ENCODE data around the gene CLCN3. TPM values are rescaled to one million over a fixed set of nuclear protein-coding genes. Genes with fewer than 3 reads are reported as not detected.
"Not testable (repeated sequence)": the region's sequence is repeated elsewhere in the genome, so short reads cannot be mapped to it uniquely, and the experiment has no call there.

Gene CLCN3
- total RNA-seq = 26.6 and 28.1 TPM in 2 replicates

DNA sequence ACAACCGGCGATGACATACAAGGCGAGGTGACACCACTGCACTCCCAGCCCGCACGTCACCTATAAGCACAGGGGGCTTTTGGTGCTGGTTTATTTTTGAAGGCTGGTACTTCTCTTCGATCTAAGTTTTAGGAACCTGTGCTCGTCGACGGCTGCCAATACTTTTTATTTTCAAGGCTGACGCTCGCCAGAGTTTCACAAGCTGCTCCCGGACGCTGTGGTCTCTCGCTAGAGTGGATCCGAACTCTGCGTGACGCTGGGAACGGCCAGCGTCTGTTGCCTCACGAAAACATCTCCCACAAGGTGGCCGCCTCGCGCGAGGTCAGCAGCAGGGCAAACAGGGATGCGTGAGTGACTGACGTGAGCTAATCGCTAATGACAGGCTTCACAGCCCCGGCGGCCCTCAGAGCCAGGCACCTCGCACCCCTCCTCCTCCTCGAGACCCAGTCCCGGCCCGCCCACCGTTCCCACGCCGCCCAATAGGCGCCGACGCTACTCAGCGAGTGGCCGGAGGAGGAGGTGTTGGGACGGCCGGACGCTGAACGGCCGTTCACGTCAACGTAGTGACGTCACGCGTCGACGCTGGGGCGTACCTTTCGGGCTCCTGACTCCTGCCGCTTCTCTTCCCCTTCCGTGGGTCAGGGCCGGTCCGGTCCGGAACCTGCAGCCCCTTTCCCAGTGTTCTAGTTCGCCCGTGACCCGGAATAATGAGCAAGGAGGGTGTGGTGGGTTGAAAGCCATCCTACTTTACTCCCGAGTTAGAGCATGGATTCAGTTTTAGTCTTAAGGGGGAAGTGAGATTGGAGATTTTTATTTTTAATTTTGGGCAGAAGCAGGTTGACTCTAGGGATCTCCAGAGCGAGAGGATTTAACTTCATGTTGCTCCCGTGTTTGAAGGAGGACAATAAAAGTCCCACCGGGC is at the start of gene CLCN3:
CLCN3 (plus strand) TSS at position 621 of the 922 bp plus-strand sequence. CDS start 15,351 bp downstream, outside the sequence.
- Mint-ChIP-seq H3K4me1 (peaks cover 50% of the 10 kb centered on the region), H3K4me3 (peak within 1 kb of the TSS; percentile 100)
- intact Hi-C loops (cut with micrococcal nuclease) = loop anchor here (1.0 to 10.0 kb wide), 2 partner anchors 8 to 205 kb away; partner anchors contain the start of gene NEK1

DNA sequence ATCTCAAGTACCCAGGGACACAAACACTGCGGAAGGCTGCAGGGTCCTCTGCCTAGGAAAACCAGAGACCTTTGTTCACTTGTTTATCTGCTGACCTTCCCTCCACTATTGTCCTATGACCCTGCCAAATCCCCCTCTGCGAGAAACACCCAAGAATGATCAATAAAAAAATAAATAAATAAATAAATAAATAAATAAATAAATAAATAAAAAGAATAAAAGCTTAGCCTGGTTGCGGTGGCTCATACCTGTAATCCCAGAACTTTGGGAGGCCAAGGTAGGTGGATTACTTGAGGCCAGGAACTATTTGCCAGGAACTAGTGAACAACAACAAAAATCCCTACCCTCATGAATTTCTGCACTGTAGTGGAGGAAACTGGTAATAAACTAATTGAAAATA is 49.4 kb upstream of the CLCN3 start:
- H3K4me3 Mint-ChIP-seq; DNase-seq; H3K27ac Mint-ChIP-seq; intact Hi-C loops (cut with micrococcal nuclease); H3K9me3 Mint-ChIP-seq; H3K27me3 Mint-ChIP-seq; H3K4me1 Mint-ChIP-seq: not testable (repeated sequence)
- peaks cover 27% of the 10 kb centered on the region for H3K36me3 Mint-ChIP-seq (ENCODE audit: low read depth)

More for the DNA sequence above, at the start of gene CLCN3:
- peak within 1 kb of the TSS; percentile 99 for H3K27ac Mint-ChIP-seq
- DNase-seq = peak; percentile 97
- no peaks in the 10 kb centered on the region for H3K27me3 Mint-ChIP-seq
- H3K9me3 Mint-ChIP-seq = no peaks in the 10 kb centered on the region
- H3K36me3 Mint-ChIP-seq (ENCODE audit: low read depth) = peaks cover 3% of the 10 kb centered on the region

DNA sequence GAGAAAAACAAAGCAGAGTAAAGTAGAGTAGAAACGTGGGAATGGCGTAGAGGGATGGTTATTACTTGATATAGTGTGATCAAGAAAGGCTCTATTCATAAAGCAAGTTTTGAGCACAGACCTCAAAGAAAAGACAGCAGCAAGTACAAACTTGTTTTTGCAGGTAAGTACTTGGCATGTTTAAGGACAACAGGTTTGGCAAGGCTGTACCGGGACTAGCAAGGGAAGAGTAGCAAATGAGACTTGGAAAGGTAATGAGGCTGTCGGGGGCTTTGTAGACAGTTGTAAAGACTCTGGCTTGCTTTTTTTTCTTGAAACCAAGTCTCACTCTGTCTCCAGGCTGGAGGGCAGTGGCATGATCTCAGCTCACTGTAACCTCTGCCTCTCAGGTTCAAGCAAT is 48.9 kb upstream of the CLCN3 start:
- H3K27ac Mint-ChIP-seq = no peak overlapping the region
- H3K36me3 Mint-ChIP-seq (ENCODE audit: low read depth) = peaks cover 26% of the 10 kb centered on the region
- H3K27me3 Mint-ChIP-seq = no peaks in the 10 kb centered on the region
- H3K4me3 Mint-ChIP-seq = no peak overlapping the region
- H3K9me3 Mint-ChIP-seq = no peaks in the 10 kb centered on the region
- peaks cover 6% of the 10 kb centered on the region for H3K4me1 Mint-ChIP-seq
- intact Hi-C loops (cut with micrococcal nuclease) = no loop called here
- no peak for DNase-seq

GRCh38 chr4:169573889-169574288 is 46.5 kb upstream of the CLCN3 start:
- intact Hi-C loops (cut with micrococcal nuclease) = no loop called here
- Mint-ChIP-seq H3K36me3 (ENCODE audit: low read depth) (peaks cover 24% of the 10 kb centered on the region), H3K9me3 (no peaks in the 10 kb centered on the region), H3K4me1 (peaks cover 3% of the 10 kb centered on the region), H3K27ac (no peak overlapping the region), H3K4me3 (no peak overlapping the region), H3K27me3 (no peaks in the 10 kb centered on the region)
- no peak for DNase-seq

GRCh38 chr4:169582203-169582602 is 38.2 kb upstream of the CLCN3 start:
- intact Hi-C loops (cut with micrococcal nuclease) = no loop called here
- no peaks in the 10 kb centered on the region for H3K9me3 Mint-ChIP-seq

DNA sequence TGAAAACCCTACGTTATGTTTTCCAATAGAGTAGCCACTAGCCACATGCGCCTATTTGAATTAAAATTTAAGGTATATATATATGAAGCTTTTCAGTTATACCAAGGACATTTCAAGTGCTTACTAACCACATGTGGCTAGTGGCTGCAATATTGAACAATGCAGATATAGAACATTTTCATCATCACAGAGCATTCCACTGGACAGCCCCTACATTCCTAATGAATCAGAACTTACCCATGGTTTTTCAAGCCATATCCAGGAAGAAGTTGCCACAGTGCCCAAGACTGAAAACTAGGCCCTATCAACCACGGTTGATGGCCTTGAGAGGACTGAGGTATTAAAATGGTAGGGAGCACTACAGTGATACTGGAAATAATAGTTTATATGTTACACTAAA is 37.7 kb upstream of the CLCN3 start:
- no peak overlapping the region for H3K27ac Mint-ChIP-seq
- H3K4me1 Mint-ChIP-seq = peaks cover 4% of the 10 kb centered on the region
- H3K9me3 Mint-ChIP-seq = no peaks in the 10 kb centered on the region
- H3K27me3 Mint-ChIP-seq = no peaks in the 10 kb centered on the region
- no peak for DNase-seq
- H3K4me3 Mint-ChIP-seq = no peak overlapping the region
- H3K36me3 Mint-ChIP-seq (ENCODE audit: low read depth) = peaks cover 15% of the 10 kb centered on the region
- intact Hi-C loops (cut with micrococcal nuclease) = no loop called here

More at GRCh38 chr4:169582203-169582602, 38.2 kb upstream of the CLCN3 start:
- Mint-ChIP-seq H3K4me3 (no peak overlapping the region), H3K27me3 (no peaks in the 10 kb centered on the region), H3K27ac (no peak overlapping the region), H3K4me1 (peaks cover 4% of the 10 kb centered on the region), H3K36me3 (ENCODE audit: low read depth) (peaks cover 15% of the 10 kb centered on the region)
- no peak for DNase-seq

DNA sequence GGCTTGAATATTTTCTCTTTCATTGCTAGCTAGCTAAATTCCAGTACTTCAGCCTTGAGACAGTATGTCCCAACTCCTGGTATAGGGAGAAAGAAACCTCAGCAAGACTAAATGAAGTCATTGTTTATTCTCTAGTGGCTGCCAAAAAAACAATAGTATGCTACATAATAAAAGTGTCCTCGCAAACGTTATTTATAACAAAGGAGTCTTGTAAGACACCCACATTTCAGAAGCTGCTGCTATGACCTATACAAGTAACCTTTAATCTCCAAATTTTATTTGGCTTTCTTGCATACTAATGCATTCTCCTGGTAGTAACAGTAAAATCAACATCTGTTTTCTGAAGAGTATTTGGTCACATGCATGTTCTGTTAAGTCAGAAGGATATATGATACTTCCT is 36.8 kb upstream of the CLCN3 start:
- peaks cover 15% of the 10 kb centered on the region for H3K36me3 Mint-ChIP-seq (ENCODE audit: low read depth)
- peaks cover 4% of the 10 kb centered on the region for H3K4me1 Mint-ChIP-seq
- intact Hi-C loops (cut with micrococcal nuclease) = no loop called here
- no peak for DNase-seq
- H3K27me3 Mint-ChIP-seq = no peaks in the 10 kb centered on the region
- H3K9me3 Mint-ChIP-seq = no peaks in the 10 kb centered on the region
- no peak overlapping the region for H3K27ac Mint-ChIP-seq
- no peak overlapping the region for H3K4me3 Mint-ChIP-seq

DNA sequence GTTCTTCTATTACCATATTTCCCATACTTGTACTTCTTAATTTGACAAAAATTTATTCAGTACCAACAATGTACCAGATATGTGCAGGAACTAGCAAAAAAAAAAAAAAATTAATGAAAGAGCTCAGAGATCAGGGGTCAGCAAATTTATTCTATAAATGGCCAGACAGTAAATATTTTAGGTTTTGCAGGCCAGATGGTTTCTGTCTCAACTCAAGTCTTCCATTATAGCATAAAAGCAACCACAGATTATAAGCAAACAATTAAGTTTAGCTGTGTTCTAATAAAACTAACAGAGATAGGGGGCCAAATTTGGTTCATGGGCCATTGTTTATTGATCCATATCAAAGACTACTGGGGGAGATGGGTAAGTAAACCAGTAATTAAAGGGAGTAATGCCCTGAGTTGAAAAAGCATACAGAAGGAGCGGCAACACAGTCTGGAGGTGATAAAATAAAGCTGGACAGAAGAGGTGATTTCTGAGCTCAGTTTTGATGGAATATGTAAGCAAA is 27.3 kb upstream of the CLCN3 start:
- Mint-ChIP-seq H3K4me1 (peaks cover 2% of the 10 kb centered on the region), H3K36me3 (ENCODE audit: low read depth) (peaks cover 13% of the 10 kb centered on the region), H3K27me3 (no peaks in the 10 kb centered on the region), H3K4me3 (no peak overlapping the region), H3K27ac (no peak overlapping the region), H3K9me3 (no peaks in the 10 kb centered on the region)
- intact Hi-C loops (cut with micrococcal nuclease) = no loop called here
- no peak for DNase-seq

GRCh38 chr4:169594560-169595195 is 25.7 kb upstream of the CLCN3 start:
- Mint-ChIP-seq H3K4me1 (peaks cover 2% of the 10 kb centered on the region), H3K4me3 (no peak overlapping the region), H3K27me3 (no peaks in the 10 kb centered on the region), H3K27ac (no peak overlapping the region), H3K9me3 (no peaks in the 10 kb centered on the region), H3K36me3 (ENCODE audit: low read depth) (peaks cover 11% of the 10 kb centered on the region)
- no peak for DNase-seq
- intact Hi-C loops (cut with micrococcal nuclease) = no loop called here

GRCh38 chr4:169601016-169601771 is 19.2 kb upstream of the CLCN3 start:
- Mint-ChIP-seq H3K4me3 (no peak overlapping the region), H3K4me1 (peaks cover 16% of the 10 kb centered on the region), H3K36me3 (ENCODE audit: low read depth) (peaks cover 10% of the 10 kb centered on the region), H3K27ac (no peak overlapping the region), H3K27me3 (no peaks in the 10 kb centered on the region), H3K9me3 (no peaks in the 10 kb centered on the region)
- intact Hi-C loops (cut with micrococcal nuclease) = no loop called here
- DNase-seq = no peak

GRCh38 chr4:169603312-169603711 is 17.1 kb upstream of the CLCN3 start:
- Mint-ChIP-seq H3K9me3 (no peaks in the 10 kb centered on the region), H3K4me1 (peaks cover 20% of the 10 kb centered on the region), H3K4me3 (no peak overlapping the region), H3K36me3 (ENCODE audit: low read depth) (peaks cover 11% of the 10 kb centered on the region), H3K27ac (no peak overlapping the region), H3K27me3 (no peaks in the 10 kb centered on the region)
- DNase-seq = no peak
- intact Hi-C loops (cut with micrococcal nuclease) = no loop called here

GRCh38 chr4:169604131-169604900 is 16.1 kb upstream of the CLCN3 start:
- Mint-ChIP-seq H3K4me1 (peaks cover 20% of the 10 kb centered on the region), H3K9me3 (no peaks in the 10 kb centered on the region), H3K27ac (peak overlapping the region; percentile 6), H3K27me3 (no peaks in the 10 kb centered on the region), H3K36me3 (ENCODE audit: low read depth) (peaks cover 11% of the 10 kb centered on the region), H3K4me3 (no peak overlapping the region)
- intact Hi-C loops (cut with micrococcal nuclease) = no loop called here
- no peak for DNase-seq

- intact Hi-C loops (cut with micrococcal nuclease) = no loop called here
- no peaks in the 10 kb centered on the region for H3K27me3 Mint-ChIP-seq
- peaks cover 11% of the 10 kb centered on the region for H3K36me3 Mint-ChIP-seq (ENCODE audit: low read depth)
- peak overlapping the region; percentile 6 for H3K27ac Mint-ChIP-seq
- peaks cover 22% of the 10 kb centered on the region for H3K4me1 Mint-ChIP-seq
- no peaks in the 10 kb centered on the region for H3K9me3 Mint-ChIP-seq
- no peak for DNase-seq
- H3K4me3 Mint-ChIP-seq = no peak overlapping the region
Observed at GRCh38 chr4:169604903-169605331, 15.5 kb upstream of the CLCN3 start.

All from activated CD4-positive, alpha-beta T cell treated with anti-CD3 and anti-CD28 coated beads, Interleukin-2, amount 10 ng/mL, durations not matched to agents 24 days and 14 days (primary cell).